Ovary (tissue), 9 donors: ENCODE data around the gene SPOCK1. TPM values are rescaled to one million over a fixed set of nuclear protein-coding genes. Genes with fewer than 3 reads are reported as not detected.

Experiments used
- DNase-seq, 5 donors: peaks; one replicate each; pipeline ENCODE4 v3.0.0-alpha.2; 2019 to 2020
- H3K27ac ChIP-seq, 2 donors: fragments of 200-600 bp; one replicate each; pipeline versions ENCODE4 v1.5.1 to v1.8.0; 2019 to 2022
- H3K27me3 ChIP-seq: fragments of 200-600 bp; one replicate; pipeline ENCODE4 v1.8.0; 2022
- H3K36me3 ChIP-seq: fragments of 200-600 bp; sonication (generic); one replicate; pipeline ENCODE4 v1.5.1; 2019
- H3K4me1 ChIP-seq: one replicate; pipeline ENCODE4 v1.8.1; 2013; ENCODE audit warnings: mild to moderate bottlenecking, moderate library complexity; ENCODE audit not compliant: insufficient read depth
- H3K4me3 ChIP-seq: fragments of 200-600 bp; sonication (generic); one replicate; pipeline ENCODE4 v1.5.1; 2017
- H3K9me3 ChIP-seq, 2 donors: fragments of 200-600 bp in 1 of 2; sonication (generic) in 1 of 2; one replicate each; pipeline versions ENCODE4 v1.5.1 to v1.8.1; 2013 to 2019; ENCODE audit warnings: mild to moderate bottlenecking in 1 of 2, moderate library complexity in 1 of 2
- CTCF ChIP-seq, 3 donors: fragments of 450-650 bp in 2 of 3; fragments of 200-600 bp in 1 of 3; IDR thresholded peaks; one replicate each; pipeline versions ENCODE4 v1.5.1 to v1.8.0; 2016 to 2022; ENCODE audit warnings: antibody characterized with exemption in 3 of 3, mild to moderate bottlenecking in 1 of 3
- EP300 ChIP-seq: sonication (generic); formaldehyde crosslinking; IDR thresholded peaks from one replicate; pipeline ENCODE4 v1.6.1; 2017; ENCODE audit warnings: antibody characterized with exemption
- POLR2A ChIP-seq: fragments of 450-650 bp; IDR thresholded peaks from one replicate; pipeline ENCODE4 v1.6.1; 2017; ENCODE audit warnings: antibody characterized with exemption, mild to moderate bottlenecking, moderate library complexity
- WGBS, 3 donors: extraction: QIAGEN DNeasy Blood & Tissue Kit in 1 of 3; methylation state at CpG; one replicate each; pipeline versions ENCODE4 v1.1.5 to v1.1.7; 2013 to 2017; 5-methylcytosine and 5-hydroxymethylcytosine counted together
- intact Hi-C, 4 donors: fragments of 100-400 bp; cut with DNase I; formaldehyde crosslinking; loops; one replicate each; pipeline versions ENCODE4 v1.11.0 to v1.15.1; 2022 to 2023
- polyA plus RNA-seq, 2 donors: library from polyadenylated mRNA; stranded (reverse); fragments of 200-250 nt in 1 of 2; fragments of 350-450 nt in 1 of 2; fragmentation: Illumina TruSeq in 1 of 2; extraction: RNeasy Lipid Tissue Mini Kit (QIAGEN cat#74804) in 1 of 2; gene quantifications; one replicate each; pipeline ENCODE4 v1.2.3, GENCODE V29; 2013 to 2014
- total RNA-seq, 7 donors: library from RNA; depleted of rRNA in 2 of 7; stranded (reverse); fragments of >200 nt in 2 of 7; fragmentation: NEBNext Ultra II Directional in 3 of 7; extraction: Animal tissue kit (Norgen Biotek cat#: 25700) in 3 of 7; gene quantifications; one replicate each; pipeline versions ENCODE4 v1.1.0 to v1.2.4, GENCODE V29; 2016 to 2023
- donor health status: DM: no; HTN: no; CAD: no; lungs with moderate emphysema.
- donor health status: DM: no; HTN: no; CAD: no.
- donor health status: Bipolar disorder and iron deficiency.
- donor health status: DM: yes; HTN: yes; CAD: no.
- donor health status: DM: no; HTN: no; CAD: no.
- donor health status: DM: yes; HTN: yes; CAD: no.

SPOCK1 gene
- total and polyA plus RNA-seq, 9 donors, result 1.3 to 42.6 (median 10.8) TPM

GRCh38 chr5:137182576-137182975, 316.6 kb downstream of the SPOCK1 start:
- DNase-seq, result no peak
- Histone ChIP-seq H3K27me3 (no peaks in the 10 kb centered on the region), H3K9me3 (no peaks in the 10 kb centered on the region), H3K4me3 (no peak overlapping the region), H3K4me1 (no peaks in the 10 kb centered on the region), H3K27ac (no peak overlapping the region), H3K36me3 (no peaks in the 10 kb centered on the region)
- 76 to 79% (median 77%) methylated on average over 3 of the region's 3 CpGs for WGBS, 3 donors
- no peak for TF ChIP-seq CTCF (IDR thresholded peaks at IDR 0.05)
- no peak for TF ChIP-seq POLR2A
- TF ChIP-seq EP300, result no peak
- intact Hi-C loops, result no loop called here

GRCh38 chr5:137181667-137182066, 317.5 kb downstream of the SPOCK1 start:
- Histone ChIP-seq H3K36me3 (no peaks in the 10 kb centered on the region), H3K27ac (no peak overlapping the region), H3K9me3 (no peaks in the 10 kb centered on the region), H3K27me3 (no peaks in the 10 kb centered on the region), H3K4me3 (no peak overlapping the region), H3K4me1 (no peaks in the 10 kb centered on the region)
- intact Hi-C loops, result no loop called here
- 56 to 76% (median 67%) methylated on average over 2 of the region's 2 CpGs for WGBS, 3 donors
- no peak for TF ChIP-seq EP300
- TF ChIP-seq POLR2A, result no peak
- TF ChIP-seq CTCF (IDR thresholded peaks at IDR 0.05), result no peak
- DNase-seq, result no peak

GRCh38 chr5:137179203-137179602, 319.9 kb downstream of the SPOCK1 start:
- Histone ChIP-seq H3K27ac (no peak overlapping the region), H3K4me3 (no peak overlapping the region), H3K9me3 (no peaks in the 10 kb centered on the region), H3K4me1 (no peaks in the 10 kb centered on the region), H3K27me3 (no peaks in the 10 kb centered on the region), H3K36me3 (no peaks in the 10 kb centered on the region)
- WGBS, 3 donors, result 63 to 74% (median 66%) methylated on average over 2 of the region's 2 CpGs
- TF ChIP-seq EP300 (no peak), CTCF (IDR thresholded peaks at IDR 0.05) (no peak), POLR2A (no peak)
- DNase-seq, result no peak
- intact Hi-C loops, result no loop called here

- WGBS, 3 donors, result 69 to 80% (median 80%) methylated on average over 2 of the region's 2 CpGs
- Histone ChIP-seq H3K4me1 (no peaks in the 10 kb centered on the region), H3K27ac (no peak overlapping the region), H3K36me3 (no peaks in the 10 kb centered on the region), H3K27me3 (no peaks in the 10 kb centered on the region), H3K4me3 (no peak overlapping the region), H3K9me3 (no peaks in the 10 kb centered on the region)
- no peak for DNase-seq
- no peak for TF ChIP-seq POLR2A
- TF ChIP-seq EP300, result no peak
- no peak for TF ChIP-seq CTCF (IDR thresholded peaks at IDR 0.05)
- intact Hi-C loops, result no loop called here
Observed at GRCh38 chr5:137176609-137177008, 322.5 kb downstream of the SPOCK1 start.

GRCh38 chr5:137176126-137176525, 323.0 kb downstream of the SPOCK1 start:
- H3K27ac ChIP-seq, result no peak overlapping the region
- WGBS, 3 donors, result 47 to 83% (median 51%) methylated on average over 2 of the region's 2 CpGs
- no peaks in the 10 kb centered on the region for H3K27me3 ChIP-seq
- TF ChIP-seq POLR2A (no peak), EP300 (no peak), CTCF (IDR thresholded peaks at IDR 0.05) (no peak)
- no peaks in the 10 kb centered on the region for H3K4me1 ChIP-seq
- no peaks in the 10 kb centered on the region for H3K36me3 ChIP-seq
- no peaks in the 10 kb centered on the region for H3K9me3 ChIP-seq
- intact Hi-C loops, result no loop called here
- DNase-seq, result no peak
- H3K4me3 ChIP-seq, result no peak overlapping the region
